SU-DHL-6 (cell line): ENCODE measurements around the gene PUS1.
"Not testable (repeated sequence)": the region's sequence is repeated elsewhere in the genome, so short reads cannot be mapped to it uniquely, and the experiment has no call there.

ENCODE experiments used
- H2AFZ ChIP-seq: fragments of 200-600 bp; sonication (generic); 2 replicates; pipeline ENCODE4 v1.6.1; 2014; ENCODE audit warnings: low read depth, mild to moderate bottlenecking, moderate library complexity, mixed read lengths, antibody characterized with exemption, low read length; ENCODE audit not compliant: severe bottlenecking
- H3F3A ChIP-seq: fragments of 200-600 bp; shearing (Covaris generic); 2 replicates; pipeline ENCODE4 v1.6.0; 2016; ENCODE audit warnings: antibody characterized with exemption, mild to moderate bottlenecking; ENCODE audit not compliant: insufficient read depth
- H3K27ac ChIP-seq: fragments of 200-600 bp; sonication (generic); 2 replicates; pipeline ENCODE4 v1.5.1; 2016; ENCODE audit warnings: low read depth, mild to moderate bottlenecking, low read length, moderate library complexity, mixed read lengths
- H3K27me3 ChIP-seq: fragments of 200-600 bp; sonication (generic), shearing (Covaris generic); 2 replicates; pipeline ENCODE4 v1.6.0; 2014; ENCODE audit warnings: mild to moderate bottlenecking, low read length
- H3K36me3 ChIP-seq: fragments of 200-600 bp; sonication (generic); 2 replicates; pipeline ENCODE4 v1.6.1; 2014; ENCODE audit warnings: mild to moderate bottlenecking, low read length, mixed read lengths
- H3K4me2 ChIP-seq: fragments of 300-600, 200-600 bp; shearing (Covaris generic), sonication (generic); 2 replicates; pipeline ENCODE4 v1.6.0; 2014; ENCODE audit warnings: low read length, low read depth, mild to moderate bottlenecking; ENCODE audit not compliant: poor library complexity, severe bottlenecking
- H3K4me3 ChIP-seq: fragments of 200-600 bp; sonication (generic); 2 replicates; pipeline ENCODE4 v1.5.1; 2014; ENCODE audit warnings: antibody characterized with exemption, low read length, mild to moderate bottlenecking, mixed read lengths; ENCODE audit not compliant: insufficient read depth, poor library complexity, severe bottlenecking
- H3K79me2 ChIP-seq: fragments of 200-600 bp; sonication (generic); 2 replicates; pipeline ENCODE4 v1.6.1; 2014; ENCODE audit warnings: mild to moderate bottlenecking, low read length, moderate library complexity; ENCODE audit not compliant: insufficient read depth
- H3K9ac ChIP-seq: fragments of 200-600 bp; sonication (generic); 2 replicates; pipeline ENCODE4 v1.7.0; 2014; ENCODE audit warnings: mild to moderate bottlenecking, low read length
- H3K9me2 ChIP-seq: fragments of 200-600 bp; sonication (generic); replicated peaks from 2 replicates; pipeline ENCODE4 v1.6.1; 2014; ENCODE audit warnings: low read length; ENCODE audit not compliant: insufficient read depth
- H3K9me3 ChIP-seq: fragments of 200-600 bp; sonication (generic); 2 replicates; pipeline ENCODE4 v1.6.1; 2014; ENCODE audit warnings: low read length, mixed read lengths; ENCODE audit not compliant: insufficient read depth
- H4K20me1 ChIP-seq: fragments of 200-600 bp; sonication (generic); 2 replicates; pipeline ENCODE4 v1.6.1; 2014; ENCODE audit warnings: low read depth, mild to moderate bottlenecking, antibody characterized with exemption, low read length, moderate library complexity, mixed read lengths
- EZH2phosphoT487 ChIP-seq: fragments of 200-600 bp; sonication (generic), shearing (Covaris generic); conservative IDR thresholded peaks from 2 replicates; pipeline ENCODE4 v1.6.1; 2018; ENCODE audit warnings: mild to moderate bottlenecking, antibody characterized with exemption, low read length, moderate library complexity, mixed read lengths
- TF ChIP-seq, protein P1 (sequence below): fragments of 200-600 bp; sonication (generic); IDR thresholded peaks from one replicate; pipeline ENCODE4 v1.5.1; 2017; ENCODE audit warnings: antibody characterized with exemption, mild to moderate bottlenecking, low read length, moderate library complexity; ENCODE audit not compliant: insufficient read depth, poor library complexity, severe bottlenecking

The PUS1 gene

DNA sequence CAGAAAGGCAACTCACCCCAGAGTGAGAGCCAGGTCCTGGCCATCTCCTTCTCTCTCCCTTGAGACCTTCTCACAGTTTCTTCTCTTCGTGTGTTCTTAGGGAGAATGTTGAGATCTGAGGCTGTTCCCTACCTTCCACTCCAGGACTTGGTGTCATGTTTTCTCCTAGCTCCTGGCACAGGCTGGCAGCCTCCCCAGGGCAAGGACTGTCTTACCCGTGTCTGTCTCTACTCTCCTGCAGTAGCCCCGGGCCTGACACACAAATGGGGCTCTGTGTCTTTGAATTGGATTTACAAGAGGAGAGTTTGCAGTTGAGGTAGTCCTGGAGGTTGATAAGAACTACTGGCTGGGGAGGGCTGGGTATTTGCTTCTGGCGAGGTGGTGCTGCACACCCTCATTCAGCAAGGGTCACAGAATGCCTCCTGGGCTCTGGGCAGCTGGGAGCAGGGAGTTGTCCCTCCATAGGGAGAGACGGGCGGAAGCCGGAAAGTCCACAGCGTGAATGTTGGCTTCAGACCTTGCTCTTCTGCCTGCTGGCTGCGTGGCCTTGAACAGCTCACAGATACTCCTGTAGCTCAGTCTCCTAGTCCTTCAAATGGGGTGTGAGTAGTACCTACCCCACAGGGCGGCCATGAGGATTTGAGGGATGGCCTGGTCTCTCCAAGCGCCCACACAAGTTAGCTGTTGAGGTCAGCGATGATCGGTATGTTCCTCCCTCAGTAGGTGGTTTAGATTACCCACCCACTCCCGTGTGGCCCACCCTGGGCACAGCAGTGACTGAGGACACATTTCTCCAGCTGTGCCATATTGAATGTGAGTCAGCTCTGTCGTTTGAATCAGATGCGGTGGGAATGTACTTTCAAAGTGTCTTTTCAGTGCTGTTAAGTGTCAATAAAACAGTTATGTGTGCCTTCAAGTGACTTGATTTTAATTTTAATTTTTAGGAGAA lies 30.8 kb downstream of the PUS1 start:
- Histone ChIP-seq H3K4me2 (no peak overlapping the region), H3K9ac (no peak overlapping the region), H2AFZ (no peak overlapping the region), H3K9me3 (no peaks in the 10 kb centered on the region), H3K4me3 (no peak overlapping the region), H3K79me2 (peaks cover 82% of the 10 kb centered on the region), H3K27me3 (no peaks in the 10 kb centered on the region), H3K9me2 (no peaks in the 10 kb centered on the region), H3F3A (no peaks in the 10 kb centered on the region), H3K36me3 (no peaks in the 10 kb centered on the region), H4K20me1 (peaks cover 14% of the 10 kb centered on the region; the same call in 1 of the 2 replicates), H3K27ac (no peak overlapping the region)
- no peak for TF ChIP-seq EZH2phosphoT487
- TF ChIP-seq, protein P1, sequence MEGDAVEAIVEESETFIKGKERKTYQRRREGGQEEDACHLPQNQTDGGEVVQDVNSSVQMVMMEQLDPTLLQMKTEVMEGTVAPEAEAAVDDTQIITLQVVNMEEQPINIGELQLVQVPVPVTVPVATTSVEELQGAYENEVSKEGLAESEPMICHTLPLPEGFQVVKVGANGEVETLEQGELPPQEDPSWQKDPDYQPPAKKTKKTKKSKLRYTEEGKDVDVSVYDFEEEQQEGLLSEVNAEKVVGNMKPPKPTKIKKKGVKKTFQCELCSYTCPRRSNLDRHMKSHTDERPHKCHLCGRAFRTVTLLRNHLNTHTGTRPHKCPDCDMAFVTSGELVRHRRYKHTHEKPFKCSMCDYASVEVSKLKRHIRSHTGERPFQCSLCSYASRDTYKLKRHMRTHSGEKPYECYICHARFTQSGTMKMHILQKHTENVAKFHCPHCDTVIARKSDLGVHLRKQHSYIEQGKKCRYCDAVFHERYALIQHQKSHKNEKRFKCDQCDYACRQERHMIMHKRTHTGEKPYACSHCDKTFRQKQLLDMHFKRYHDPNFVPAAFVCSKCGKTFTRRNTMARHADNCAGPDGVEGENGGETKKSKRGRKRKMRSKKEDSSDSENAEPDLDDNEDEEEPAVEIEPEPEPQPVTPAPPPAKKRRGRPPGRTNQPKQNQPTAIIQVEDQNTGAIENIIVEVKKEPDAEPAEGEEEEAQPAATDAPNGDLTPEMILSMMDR, result no peak

DNA sequence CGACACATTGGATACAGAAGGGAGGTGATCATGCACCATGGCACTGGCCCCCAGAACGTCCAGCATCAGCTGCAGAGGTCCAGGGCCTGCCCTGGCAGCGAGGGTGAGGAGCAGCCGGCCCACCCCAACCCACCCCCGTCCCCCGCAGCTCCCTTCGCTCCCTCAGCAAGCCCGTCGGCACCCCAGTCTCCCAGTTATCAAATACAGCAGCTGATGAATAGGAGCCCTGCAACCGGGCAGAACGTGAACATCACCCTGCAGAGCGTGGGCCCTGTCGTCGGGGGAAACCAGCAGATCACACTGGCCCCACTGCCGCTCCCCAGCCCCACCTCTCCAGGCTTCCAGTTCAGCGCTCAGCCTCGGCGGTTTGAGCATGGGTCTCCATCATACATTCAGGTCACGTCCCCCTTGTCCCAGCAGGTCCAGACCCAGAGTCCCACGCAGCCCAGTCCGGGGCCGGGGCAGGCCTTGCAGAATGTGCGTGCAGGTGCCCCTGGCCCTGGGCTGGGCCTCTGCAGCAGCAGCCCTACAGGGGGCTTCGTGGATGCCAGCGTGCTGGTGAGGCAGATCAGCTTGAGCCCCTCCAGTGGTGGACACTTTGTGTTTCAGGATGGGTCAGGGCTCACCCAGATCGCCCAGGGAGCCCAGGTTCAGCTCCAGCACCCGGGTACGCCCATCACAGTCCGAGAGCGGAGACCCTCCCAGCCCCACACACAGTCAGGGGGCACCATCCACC lies 31.7 kb downstream of the PUS1 start:
- H3K4me3 ChIP-seq, H3K9me3 ChIP-seq, H3K9me2 ChIP-seq, H2AFZ ChIP-seq, H3K27me3 ChIP-seq, H3K9ac ChIP-seq, H3K4me2 ChIP-seq, H3F3A ChIP-seq, H3K36me3 ChIP-seq, H3K27ac ChIP-seq: not testable (repeated sequence)
- H3K79me2 ChIP-seq, result peaks cover 82% of the 10 kb centered on the region
- H4K20me1 ChIP-seq, result peaks cover 14% of the 10 kb centered on the region; the same call in 1 of the 2 replicates

DNA sequence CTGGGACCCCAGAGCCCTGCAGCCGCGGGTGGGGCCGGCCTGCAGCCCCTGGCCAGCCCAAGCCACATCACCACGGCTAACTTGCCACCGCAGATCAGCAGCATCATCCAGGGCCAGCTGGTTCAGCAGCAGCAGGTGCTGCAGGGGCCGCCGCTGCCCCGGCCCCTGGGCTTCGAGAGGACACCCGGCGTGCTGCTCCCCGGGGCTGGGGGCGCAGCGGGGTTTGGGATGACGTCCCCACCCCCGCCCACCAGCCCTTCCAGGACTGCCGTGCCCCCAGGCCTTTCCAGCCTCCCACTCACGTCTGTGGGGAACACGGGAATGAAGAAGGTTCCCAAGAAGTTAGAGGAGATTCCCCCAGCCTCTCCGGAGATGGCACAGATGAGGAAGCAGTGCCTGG lies 32.3 kb downstream of the PUS1 start:
- H3K4me2 ChIP-seq, H3K36me3 ChIP-seq, H3K9me3 ChIP-seq, H3K27ac ChIP-seq, H3K27me3 ChIP-seq, H3K4me3 ChIP-seq, H2AFZ ChIP-seq, H3K9ac ChIP-seq, H3K9me2 ChIP-seq, H3F3A ChIP-seq: not testable (repeated sequence)
- H4K20me1 ChIP-seq, result peaks cover 14% of the 10 kb centered on the region; the same call in 1 of the 2 replicates
- H3K79me2 ChIP-seq, result peaks cover 82% of the 10 kb centered on the region

DNA sequence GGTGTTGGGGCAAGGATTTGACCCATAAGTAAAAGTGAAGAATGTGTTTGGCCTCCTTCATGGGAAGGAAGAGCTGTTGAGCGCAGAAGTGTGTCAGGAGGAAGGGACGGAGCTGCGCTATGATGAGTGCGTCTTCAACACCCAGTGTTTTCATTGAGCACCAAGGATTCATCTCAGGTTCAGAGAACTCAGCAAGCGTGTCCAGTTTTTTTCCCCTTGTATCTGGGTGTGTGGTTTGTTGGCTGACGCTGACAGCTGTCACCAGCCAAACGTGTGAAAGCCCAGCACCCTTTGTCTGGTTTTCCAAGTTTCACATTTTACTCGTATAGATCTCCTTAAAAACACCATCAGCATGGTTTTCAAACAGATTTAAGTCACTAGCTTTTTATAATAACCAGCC lies 33.0 kb downstream of the PUS1 start:
- Histone ChIP-seq H2AFZ (no peak overlapping the region), H3K4me3 (no peak overlapping the region), H3K9me2 (no peaks in the 10 kb centered on the region), H3K79me2 (peaks cover 75% of the 10 kb centered on the region), H3K36me3 (no peaks in the 10 kb centered on the region), H3K27ac (no peak overlapping the region), H3K27me3 (no peaks in the 10 kb centered on the region), H4K20me1 (peaks cover 12% of the 10 kb centered on the region; the same call in 1 of the 2 replicates), H3K4me2 (no peak overlapping the region), H3K9ac (no peak overlapping the region), H3K9me3 (no peaks in the 10 kb centered on the region), H3F3A (no peaks in the 10 kb centered on the region)
- TF ChIP-seq, protein P1, result no peak
- TF ChIP-seq EZH2phosphoT487, result no peak
